Ishikawa (cell line): ENCODE data around the gene IFIH1.

Experiments
- EP300 ChIP-seq: IDR thresholded peaks from 2 replicates; pipeline ENCODE4 v1.6.1; 2012; ENCODE audit warnings: borderline replicate concordance
- MAX ChIP-seq: IDR thresholded peaks from 2 replicates; pipeline ENCODE4 v1.6.1; 2012
- RAD21 ChIP-seq: IDR thresholded peaks from 2 replicates; pipeline ENCODE4 v1.6.1; 2012; ENCODE audit warnings: low read depth
- REST ChIP-seq: IDR thresholded peaks from 2 replicates; pipeline ENCODE4 v1.6.1; 2012; ENCODE audit warnings: low read depth, mild to moderate bottlenecking
- TAF1 ChIP-seq: IDR thresholded peaks from 2 replicates; pipeline ENCODE4 v1.6.1; 2012; ENCODE audit warnings: low read depth, mild to moderate bottlenecking
- TEAD4 ChIP-seq: IDR thresholded peaks from 2 replicates; pipeline ENCODE4 v1.6.1; 2012

- TF ChIP-seq EP300 (no peak), TAF1 (no peak), RAD21 (no peak), TEAD4 (no peak), MAX (no peak), REST (no peak)
Measured at GRCh38 chr2:162254236-162254871, 64.1 kb downstream of the IFIH1 start.
